Panc1 (cell line): ENCODE results near the gene ZMYM4. TPM values are rescaled to one million over a fixed set of nuclear protein-coding genes. Genes with fewer than 3 reads are reported as not detected.

Experiments
- ATAC-seq: fragments of 200-7000 bp; cut with Tn5 transposase; 2 replicates; pipeline ENCODE4 v1.9.1; 2020; ENCODE audit warnings: mild to moderate bottlenecking, moderate library complexity
- BruUV-seq: library from RNA; stranded (reverse); fragments of 400-500 nt; replicated peaks from 2 replicates; lab custom pipeline; 2021; lab: Mats Ljungman, UMichigan
- CTCF ChIA-PET: fragments of 300-600 bp; sonication (Branson Sonifier 250); formaldehyde crosslinking; loops from one replicate; lab custom pipeline; 2022; ENCODE audit warnings: antibody characterized with exemption; lab: Charles Lee
- POLR2A ChIA-PET: fragments of 300-600 bp; sonication (Branson Sonifier 250); formaldehyde crosslinking; loops from one replicate; lab custom pipeline; 2022; ENCODE audit warnings: antibody characterized with exemption; lab: Charles Lee
- DNase-seq: peaks from one replicate; pipeline ENCODE4 v3.0.0-alpha.2; 2010; ENCODE audit warnings: low read depth, low spot score
- H3K27ac ChIP-seq: 2 replicates; pipeline ENCODE4 v1.5.1; 2011; ENCODE audit warnings: mild to moderate bottlenecking, low read length, inconsistent platforms
- H3K27me3 ChIP-seq: fragments of 200-500 bp; sonication (Bioruptor generic); 2 replicates; pipeline ENCODE4 v1.6.0; 2014; ENCODE audit warnings: low read length, inconsistent platforms; ENCODE audit not compliant: control insufficient read depth, insufficient read depth
- H3K36me3 ChIP-seq: fragments of 200-500 bp; sonication (Bioruptor generic); 2 replicates; pipeline ENCODE4 v1.5.1; 2014; ENCODE audit warnings: inconsistent platforms, mild to moderate bottlenecking, low read length, moderate library complexity; ENCODE audit not compliant: control insufficient read depth, insufficient read depth
- H3K4me1 ChIP-seq: 2 replicates; pipeline ENCODE4 v1.5.1; 2011; ENCODE audit warnings: inconsistent platforms, mild to moderate bottlenecking, low read length, moderate library complexity; ENCODE audit not compliant: control insufficient read depth, insufficient read depth
- H3K4me3 ChIP-seq, 2 experiments: 2 replicates each; pipeline ENCODE4 v1.5.1; 2011 to 2012; ENCODE audit warnings: low read depth in 2 of 2, low read length in 2 of 2, mild to moderate bottlenecking in 2 of 2, inconsistent platforms in 1 of 2, moderate library complexity in 1 of 2
- H3K9me3 ChIP-seq: fragments of 200-500 bp; sonication (Bioruptor generic); 2 replicates; pipeline ENCODE4 v1.5.1; 2014; ENCODE audit warnings: low read depth, mild to moderate bottlenecking, inconsistent platforms, low read length, moderate library complexity; ENCODE audit not compliant: control insufficient read depth, insufficient read depth
- POLR2AphosphoS5 ChIP-seq: IDR thresholded peaks from 2 replicates; pipeline ENCODE4 v1.6.1; 2012; ENCODE audit warnings: mild to moderate bottlenecking, low read depth, low read length, moderate library complexity
- REST ChIP-seq, 2 experiments: IDR thresholded peaks; 2 replicates each; pipeline ENCODE4 v1.6.1; 2011 to 2012; ENCODE audit warnings: low read depth in 2 of 2, control low read depth in 1 of 2, low read length in 1 of 2, mild to moderate bottlenecking in 1 of 2, moderate library complexity in 1 of 2; ENCODE audit not compliant: insufficient read depth in 1 of 2
- SIN3A ChIP-seq: IDR thresholded peaks from 2 replicates; pipeline ENCODE4 v1.6.1; 2012; ENCODE audit warnings: low read depth, mild to moderate bottlenecking, low read length, moderate library complexity, borderline replicate concordance; ENCODE audit not compliant: insufficient read depth
- TCF7L2 ChIP-seq: IDR thresholded peaks from 2 replicates; pipeline ENCODE4 v1.6.1; 2011; ENCODE audit warnings: mild to moderate bottlenecking, low read depth, low read length, inconsistent platforms
- in situ Hi-C: cut with HindIII; loops from 2 replicates; pipeline ENCODE4 v1.10.0; 2016; ENCODE audit warnings: low sequenced_read_pairs, low pct_unique_long_range_greater_than_20kb
- intact Hi-C: fragments of 100-400 bp; cut with micrococcal nuclease; formaldehyde crosslinking; loops from one replicate; pipeline ENCODE4 v1.10.0; 2022; ENCODE audit not compliant: unreplicated experiment
- total RNA-seq: library from RNA; stranded (reverse); gene quantifications from one replicate; pipeline ENCODE4 v1.2.1, GENCODE V29; 2021; ENCODE audit not compliant: unreplicated experiment
- TF ChIP-seq, protein P1 (sequence below): fragments of 450-650 bp; IDR thresholded peaks from 2 replicates; pipeline ENCODE4 v1.5.1; 2017; ENCODE audit warnings: mild to moderate bottlenecking

Gene ZMYM4
- total RNA-seq, 1 experiment from 2014 or later: 82.2 TPM

GRCh38 chr1:35441926-35442579 lies 173.5 kb downstream of the ZMYM4 start:
- CTCF ChIA-PET: no interaction called here
- no TSS peak for BruUV-seq
- peaks cover 2% of the 10 kb centered on the region; the same call in 1 of the 2 replicates for H3K36me3 ChIP-seq

GRCh38 chr1:35442734-35443133 lies 174.2 kb downstream of the ZMYM4 start:
- Histone ChIP-seq H3K9me3 (no peaks in the 10 kb centered on the region), H3K4me3 (no peak overlapping the region), H3K4me1 (no peaks in the 10 kb centered on the region), H3K36me3 (peaks cover 2% of the 10 kb centered on the region; the same call in 1 of the 2 replicates), H3K27ac (no peak overlapping the region), H3K27me3 (no peaks in the 10 kb centered on the region)
- ChIA-PET CTCF (no interaction called here), POLR2A (no interaction called here)
- ATAC-seq: no peak
- no peak for DNase-seq
- TF ChIP-seq SIN3A (no peak), TCF7L2 (no peak), REST (IDR thresholded peaks at IDR 0.05; ENCODE audit: insufficient read depth in 1 of 2, low read depth in 2 of 2, low read length in 1 of 2) (no peak), POLR2AphosphoS5 (no peak)
- TF ChIP-seq, protein P1, sequence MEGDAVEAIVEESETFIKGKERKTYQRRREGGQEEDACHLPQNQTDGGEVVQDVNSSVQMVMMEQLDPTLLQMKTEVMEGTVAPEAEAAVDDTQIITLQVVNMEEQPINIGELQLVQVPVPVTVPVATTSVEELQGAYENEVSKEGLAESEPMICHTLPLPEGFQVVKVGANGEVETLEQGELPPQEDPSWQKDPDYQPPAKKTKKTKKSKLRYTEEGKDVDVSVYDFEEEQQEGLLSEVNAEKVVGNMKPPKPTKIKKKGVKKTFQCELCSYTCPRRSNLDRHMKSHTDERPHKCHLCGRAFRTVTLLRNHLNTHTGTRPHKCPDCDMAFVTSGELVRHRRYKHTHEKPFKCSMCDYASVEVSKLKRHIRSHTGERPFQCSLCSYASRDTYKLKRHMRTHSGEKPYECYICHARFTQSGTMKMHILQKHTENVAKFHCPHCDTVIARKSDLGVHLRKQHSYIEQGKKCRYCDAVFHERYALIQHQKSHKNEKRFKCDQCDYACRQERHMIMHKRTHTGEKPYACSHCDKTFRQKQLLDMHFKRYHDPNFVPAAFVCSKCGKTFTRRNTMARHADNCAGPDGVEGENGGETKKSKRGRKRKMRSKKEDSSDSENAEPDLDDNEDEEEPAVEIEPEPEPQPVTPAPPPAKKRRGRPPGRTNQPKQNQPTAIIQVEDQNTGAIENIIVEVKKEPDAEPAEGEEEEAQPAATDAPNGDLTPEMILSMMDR: no peak
- in situ Hi-C loops: no loop called here
- BruUV-seq: no TSS peak
- intact Hi-C loops: no loop called here

More at GRCh38 chr1:35441926-35442579, 173.5 kb downstream of the ZMYM4 start:
- TF ChIP-seq TCF7L2 (no peak), SIN3A (no peak), REST (IDR thresholded peaks at IDR 0.05; ENCODE audit: insufficient read depth in 1 of 2, low read depth in 2 of 2, low read length in 1 of 2) (no peak), POLR2AphosphoS5 (no peak)
- TF ChIP-seq, protein P1: no peak
- H3K27me3 ChIP-seq: no peaks in the 10 kb centered on the region
- H3K27ac ChIP-seq: no peak overlapping the region
- H3K4me1 ChIP-seq: no peaks in the 10 kb centered on the region
- no peak for ATAC-seq
- POLR2A ChIA-PET: no interaction called here
- intact Hi-C loops: no loop called here
- H3K9me3 ChIP-seq: no peaks in the 10 kb centered on the region
- in situ Hi-C loops: no loop called here
- DNase-seq: no peak
- H3K4me3 ChIP-seq: no peak overlapping the region
